HT1080 (cell line): ENCODE data around the gene ASB18. TPM values are rescaled to one million over a fixed set of nuclear protein-coding genes. Genes with fewer than 3 reads are reported as not detected.
"Not testable (repeated sequence)": the region's sequence is repeated elsewhere in the genome, so short reads cannot be mapped to it uniquely, and the experiment has no call there.

Experiments
- DNase-seq: peaks from one replicate; pipeline ENCODE4 v3.0.0-alpha.2; 2015; ENCODE audit warnings: low read depth
- polyA plus RNA-seq, 2 experiments: library from polyadenylated mRNA; depleted of rRNA; stranded (reverse); fragments of >200 nt; gene quantifications; 2 replicates each; pipeline ENCODE4 v1.2.3, GENCODE V29; 2015
- total RNA-seq: library from RNA; depleted of rRNA; stranded (reverse); fragments of >200 nt; shearing (Covaris generic); gene quantifications from 2 replicates; pipeline ENCODE4 v1.2.3, GENCODE V29; 2014; rRNA removed

ASB18 gene, protein sequence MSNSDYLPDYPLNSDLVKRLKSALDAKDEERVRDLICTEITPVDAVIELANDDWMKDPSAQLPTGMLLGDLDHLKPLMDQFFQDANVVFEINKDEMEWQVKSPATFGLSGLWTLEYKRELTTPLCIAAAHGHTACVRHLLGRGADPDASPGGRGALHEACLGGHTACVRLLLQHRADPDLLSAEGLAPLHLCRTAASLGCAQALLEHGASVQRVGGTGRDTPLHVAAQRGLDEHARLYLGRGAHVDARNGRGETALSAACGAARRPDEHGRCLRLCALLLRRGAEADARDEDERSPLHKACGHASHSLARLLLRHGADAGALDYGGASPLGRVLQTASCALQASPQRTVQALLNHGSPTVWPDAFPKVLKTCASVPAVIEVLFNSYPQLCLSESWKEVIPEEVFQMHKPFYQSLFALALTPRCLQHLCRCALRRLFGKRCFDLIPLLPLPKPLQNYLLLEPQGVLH
- total RNA-seq: not detected in 2 replicates
- not detected in 2 replicates for polyA plus RNA-seq (2015; cell fraction: cytosol; rRNA removed)
- polyA plus RNA-seq (2015; cell fraction: nucleus; rRNA removed): not detected in 2 replicates

GRCh38 chr2:236264256-236264655 is at the start of gene ASB18:
ASB18 (minus strand) TSS chr2:236264406; CDS start chr2:236264345, 61 bp downstream.
- no peak for DNase-seq

GRCh38 chr2:236311286-236311685 is 47.1 kb upstream of the ASB18 start:
- DNase-seq: no peak

DNA sequence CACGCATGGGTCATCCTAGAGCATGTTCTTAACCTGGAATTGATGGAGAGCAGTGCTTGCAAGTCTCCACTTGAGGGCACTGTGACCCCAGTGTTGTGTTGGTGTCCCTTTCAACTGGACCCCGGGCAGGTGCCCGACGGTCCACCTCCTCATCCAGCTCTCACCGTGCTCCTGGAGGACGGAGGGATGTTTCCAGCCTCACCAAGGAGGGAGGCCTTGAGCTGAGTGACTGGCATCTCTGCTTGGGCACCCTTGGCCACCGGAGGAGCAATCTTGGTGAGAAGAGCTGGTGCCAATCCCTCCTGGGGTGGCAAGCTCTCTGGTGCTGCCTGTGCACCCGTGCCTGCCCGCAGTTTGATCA is 45.4 kb upstream of the ASB18 start:
- no peak for DNase-seq

- DNase-seq: no peak
Observed at GRCh38 chr2:236308855-236309668, 44.9 kb upstream of the ASB18 start.

- DNase-seq: no peak
Observed at GRCh38 chr2:236307641-236308040, 43.4 kb upstream of the ASB18 start.

DNA sequence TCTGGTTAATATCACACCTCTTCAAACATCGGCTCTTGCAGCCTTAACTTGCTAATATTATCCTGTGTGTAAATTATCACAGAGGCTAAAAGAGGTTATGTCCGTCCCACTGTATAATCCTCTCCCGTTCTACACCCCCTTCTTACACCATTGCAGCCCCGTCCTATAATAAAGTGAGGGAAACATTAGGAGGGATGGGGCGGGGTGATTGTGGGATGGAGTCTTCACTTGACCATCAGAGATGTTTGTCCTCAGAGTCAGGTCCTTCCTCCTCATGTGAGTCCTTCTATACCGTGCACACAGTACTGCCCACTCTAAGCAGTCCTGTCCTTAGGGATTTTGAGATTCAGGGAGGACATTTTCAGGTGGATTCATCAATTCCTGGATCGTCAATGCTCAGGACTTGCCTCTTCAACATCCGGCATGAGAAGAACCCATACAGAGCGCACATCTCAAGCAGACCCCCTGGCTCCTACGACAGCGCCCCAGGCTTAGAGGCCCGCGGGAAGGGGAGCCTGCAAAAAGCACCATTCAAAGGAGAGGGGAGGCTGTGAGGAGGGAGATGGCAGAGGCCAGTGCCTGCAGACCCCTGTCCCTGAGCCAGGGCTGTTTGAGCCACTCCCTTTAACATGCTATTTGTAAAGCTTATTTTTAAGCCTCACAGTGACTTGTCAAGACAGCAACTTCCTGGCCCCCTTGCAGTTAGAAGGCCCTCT is 42.8 kb upstream of the ASB18 start:
- DNase-seq: no peak

DNA sequence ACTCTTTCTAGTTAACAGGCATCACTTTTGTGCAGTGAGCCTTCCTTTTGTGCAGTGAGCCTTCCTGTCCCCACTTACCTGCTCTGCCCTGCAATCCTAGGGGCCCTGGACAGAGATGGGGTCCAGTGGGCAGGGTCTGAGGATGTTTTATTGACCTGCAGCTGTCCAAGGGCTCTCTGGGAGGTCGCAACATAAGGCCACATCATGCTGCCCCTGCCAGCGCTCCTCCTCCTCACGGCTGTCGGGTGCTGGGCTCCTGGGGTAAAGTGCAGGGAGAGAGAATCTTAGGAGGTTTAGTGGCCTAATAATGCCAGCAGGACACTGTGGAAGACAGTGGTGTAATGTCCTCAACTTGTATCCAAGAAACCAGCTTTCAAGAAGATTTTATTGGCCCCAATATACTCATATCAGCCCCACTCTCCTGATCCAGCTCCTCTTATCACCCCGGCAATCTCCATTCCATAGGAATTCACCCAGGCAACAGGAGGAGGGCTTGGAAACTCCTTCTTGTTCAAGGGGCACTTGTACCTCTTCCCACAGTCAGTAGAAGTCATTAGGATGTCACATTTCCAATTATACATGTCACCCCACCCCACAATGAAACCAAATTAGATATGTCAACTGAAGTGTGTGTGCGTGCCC is 41.9 kb upstream of the ASB18 start:
- no peak for DNase-seq

GRCh38 chr2:236305531-236305930 is 41.3 kb upstream of the ASB18 start:
- DNase-seq: no peak

DNA sequence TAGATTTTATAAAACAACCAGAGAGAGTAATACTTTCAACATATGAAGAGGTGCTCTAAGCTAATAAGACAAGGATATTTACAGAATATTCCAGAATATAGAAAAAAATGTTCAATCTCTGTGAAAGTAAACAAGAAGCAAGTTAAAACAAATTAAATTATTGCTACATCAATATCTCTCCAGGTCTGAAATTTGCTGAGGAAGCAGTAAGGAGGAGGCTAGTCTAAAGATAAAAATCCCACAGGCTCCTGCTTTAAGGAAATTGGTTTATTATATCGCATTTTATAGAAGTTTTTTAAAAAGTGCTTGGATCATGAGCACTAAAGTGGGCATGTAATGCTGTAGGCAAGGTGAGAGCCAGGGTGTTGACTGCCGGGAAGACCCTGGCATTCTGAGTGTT is 39.7 kb upstream of the ASB18 start:
- no peak for DNase-seq

DNA sequence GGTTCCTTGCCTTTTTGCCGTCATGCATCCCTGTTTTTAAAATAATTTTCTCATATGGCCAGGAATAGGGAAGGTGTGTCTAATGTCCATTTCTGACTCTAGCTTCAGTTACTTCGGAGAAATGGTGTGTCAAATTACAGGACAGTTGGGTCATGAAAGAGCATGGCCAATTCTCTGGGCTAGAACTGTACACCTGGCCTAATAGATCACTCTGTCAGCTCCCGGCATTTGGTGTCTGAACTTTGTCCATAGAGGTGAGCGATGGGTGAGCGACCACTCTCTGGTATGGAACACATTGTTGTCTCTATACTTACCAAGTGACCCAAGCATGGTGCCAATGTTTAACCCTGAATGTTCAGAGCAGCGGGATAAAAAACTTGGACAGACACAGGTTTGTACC is 38.3 kb upstream of the ASB18 start:
- no peak for DNase-seq

GRCh38 chr2:236298924-236299475 is 34.8 kb upstream of the ASB18 start:
- no peak for DNase-seq

DNA sequence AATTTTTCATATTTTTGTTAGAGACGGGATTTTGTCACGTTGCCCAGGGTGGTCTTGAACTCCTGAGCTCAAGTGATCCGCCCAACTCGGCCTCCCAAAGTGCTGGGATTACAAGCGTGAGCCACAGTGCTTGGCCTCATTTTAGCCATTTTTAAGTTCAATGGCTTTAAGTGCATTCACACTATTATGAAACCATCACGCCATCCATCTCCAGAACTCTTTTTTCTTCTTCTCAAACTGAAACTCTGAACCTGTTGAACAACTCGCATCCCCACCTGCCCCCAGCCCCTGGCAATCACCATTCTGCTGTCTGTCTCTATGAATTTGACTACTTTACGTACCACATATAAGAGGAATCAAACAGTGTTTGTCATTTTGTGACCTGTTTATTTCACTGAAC is 31.3 kb upstream of the ASB18 start:
- no peak for DNase-seq

DNA sequence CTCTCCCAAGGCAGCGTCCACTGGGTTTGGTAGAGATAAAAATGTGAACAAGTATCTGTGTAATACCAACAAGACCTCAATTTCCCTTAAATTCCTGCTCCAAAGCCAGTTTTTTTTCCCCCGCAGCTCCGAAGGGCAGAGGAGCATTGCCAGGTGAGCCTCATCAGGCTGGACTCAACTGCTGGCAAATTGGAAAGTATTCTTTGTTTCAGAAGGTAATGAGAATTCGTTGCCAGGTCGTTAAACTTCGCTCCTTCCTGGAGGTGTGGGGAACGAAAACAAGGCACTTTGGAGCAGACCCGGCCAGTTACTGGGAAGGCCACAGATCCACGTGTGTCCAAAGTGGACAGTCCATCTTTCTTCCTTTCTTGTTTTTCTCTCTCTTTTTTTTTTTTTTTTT is 30.4 kb upstream of the ASB18 start:
- no peak for DNase-seq

- DNase-seq: no peak
Observed at GRCh38 chr2:236293241-236293810, 29.1 kb upstream of the ASB18 start.

GRCh38 chr2:236291911-236292310 is 27.7 kb upstream of the ASB18 start:
- DNase-seq: no peak

- DNase-seq: no peak
Observed at GRCh38 chr2:236291476-236291875, 27.3 kb upstream of the ASB18 start.

DNA sequence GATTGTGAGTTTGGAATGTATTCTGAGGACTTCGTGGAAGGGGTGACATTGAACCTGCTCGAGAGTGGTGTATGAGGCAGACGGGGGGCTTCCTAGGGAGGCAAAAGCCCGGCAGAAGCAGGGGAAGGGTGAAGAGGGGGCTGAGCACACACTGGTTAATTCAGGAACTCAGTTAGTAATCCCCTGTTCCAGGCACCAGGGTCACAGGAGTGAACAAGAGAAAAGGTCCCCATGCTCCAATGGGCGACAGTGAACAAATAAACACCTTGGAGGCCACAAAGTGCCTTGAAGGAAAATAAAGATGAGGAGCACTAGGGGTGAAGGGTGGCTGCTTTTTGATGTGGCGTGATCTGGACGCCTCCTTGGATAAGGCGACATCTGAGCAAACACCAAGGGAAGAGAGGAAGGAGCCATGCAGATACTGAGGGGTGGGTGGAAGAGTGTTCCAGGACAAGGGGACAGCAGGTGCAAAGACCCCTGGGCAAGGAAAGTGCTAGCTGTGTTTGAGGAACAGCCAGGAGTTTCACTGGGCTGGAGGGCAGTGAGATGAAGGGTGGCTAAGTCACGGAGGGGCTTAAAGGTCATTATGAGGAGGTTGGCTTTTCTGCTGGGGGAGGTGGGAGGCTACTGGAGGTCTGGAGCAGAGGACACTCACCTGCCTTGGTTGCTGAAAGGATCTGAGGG is 26.7 kb upstream of the ASB18 start:
- no peak for DNase-seq

GRCh38 chr2:236289766-236290462 is 25.7 kb upstream of the ASB18 start:
- DNase-seq: no peak

GRCh38 chr2:236288373-236288772 is 24.2 kb upstream of the ASB18 start:
- DNase-seq: not testable (repeated sequence)
